ENCODE results near the gene TRIM65. TPM values are rescaled to one million over a fixed set of nuclear protein-coding genes. Genes with fewer than 3 reads are reported as not detected.
A peak's percentile ranks its signal among the peaks of the same experiment; 100 is the strongest.

The TRIM65 gene, protein sequence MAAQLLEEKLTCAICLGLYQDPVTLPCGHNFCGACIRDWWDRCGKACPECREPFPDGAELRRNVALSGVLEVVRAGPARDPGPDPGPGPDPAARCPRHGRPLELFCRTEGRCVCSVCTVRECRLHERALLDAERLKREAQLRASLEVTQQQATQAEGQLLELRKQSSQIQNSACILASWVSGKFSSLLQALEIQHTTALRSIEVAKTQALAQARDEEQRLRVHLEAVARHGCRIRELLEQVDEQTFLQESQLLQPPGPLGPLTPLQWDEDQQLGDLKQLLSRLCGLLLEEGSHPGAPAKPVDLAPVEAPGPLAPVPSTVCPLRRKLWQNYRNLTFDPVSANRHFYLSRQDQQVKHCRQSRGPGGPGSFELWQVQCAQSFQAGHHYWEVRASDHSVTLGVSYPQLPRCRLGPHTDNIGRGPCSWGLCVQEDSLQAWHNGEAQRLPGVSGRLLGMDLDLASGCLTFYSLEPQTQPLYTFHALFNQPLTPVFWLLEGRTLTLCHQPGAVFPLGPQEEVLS
- polyA plus RNA-seq: 10 to 100 TPM in 2 of 4 donors, 1 to 10 TPM in 2; 6.5 to 17.1 (median 11.3) TPM
- long read RNA-seq, donor 1: 0 reads
- long read RNA-seq, donor 2: 0 reads
- long read RNA-seq, donor 3, partial matches to known transcripts: 0 of 1 reads
- long read RNA-seq, donor 3, other reads (novel, unspliced or antisense): 0 of 1 reads
- long read RNA-seq, donor 4: 0 reads
- long read RNA-seq, donor 5, partial matches to known transcripts: 0 of 1 reads
- long read RNA-seq, donor 5, other reads (novel, unspliced or antisense): 0 of 1 reads
- long read RNA-seq, donor 6, partial matches to known transcripts: 0 of 3 reads
- long read RNA-seq, donor 6, other reads (novel, unspliced or antisense): 0 of 3 reads
- long read RNA-seq, donor 7, partial matches to known transcripts: 0 of 3 reads
- long read RNA-seq, donor 7, other reads (novel, unspliced or antisense): 0 of 3 reads
- long read RNA-seq, donor 8: 0 reads
- long read RNA-seq, donor 9, partial matches to known transcripts: 0 of 1 reads
- long read RNA-seq, donor 9, other reads (novel, unspliced or antisense): 0 of 1 reads
- long read RNA-seq, donor 10, partial matches to known transcripts: 0 of 3 reads
- long read RNA-seq, donor 10, other reads (novel, unspliced or antisense): 0 of 3 reads

DNA sequence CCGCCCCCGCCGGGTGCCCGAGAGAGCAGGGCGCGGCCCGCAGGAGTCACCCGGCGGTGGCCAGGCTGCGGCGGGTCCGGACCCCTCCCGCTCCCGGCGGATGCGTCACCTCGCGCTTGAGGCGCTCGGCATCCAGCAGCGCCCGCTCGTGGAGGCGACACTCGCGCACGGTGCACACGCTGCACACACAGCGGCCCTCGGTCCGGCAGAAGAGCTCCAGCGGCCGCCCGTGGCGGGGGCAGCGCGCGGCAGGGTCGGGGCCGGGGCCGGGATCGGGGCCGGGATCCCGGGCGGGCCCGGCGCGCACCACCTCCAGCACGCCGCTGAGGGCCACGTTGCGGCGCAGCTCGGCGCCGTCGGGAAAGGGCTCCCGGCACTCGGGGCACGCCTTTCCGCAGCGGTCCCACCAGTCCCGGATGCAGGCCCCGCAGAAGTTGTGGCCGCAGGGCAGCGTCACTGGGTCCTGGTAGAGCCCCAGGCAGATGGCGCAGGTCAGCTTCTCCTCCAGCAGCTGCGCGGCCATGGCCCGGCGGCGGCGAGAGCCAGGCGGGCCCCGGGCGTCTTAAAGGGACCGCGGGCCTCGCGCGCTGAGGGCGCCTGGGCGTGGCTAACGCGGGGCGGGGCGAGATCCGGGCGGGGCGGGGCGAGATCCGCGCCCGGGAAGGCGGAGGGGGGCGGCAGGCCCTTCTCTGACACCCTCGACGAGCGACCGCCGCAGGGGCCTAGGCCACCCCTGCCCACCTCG is at the start of gene TRIM65:
TSS of gene TRIM65 (minus strand) at position 537 of the 745 bp plus-strand sequence. CDS start at position 523, 14 bp downstream.
- Histone ChIP-seq H3K4me1 (ENCODE audit: control insufficient read depth in 3 of 3, insufficient read depth in 2 of 3, low read depth in 1 of 3, low read length in 2 of 3) (peaks cover 0 to 46% (median 2%) of the 10 kb centered on the region in 3 donors), H3K9me3 (ENCODE audit: control insufficient read depth in 2 of 2, insufficient read depth in 1 of 2, low read depth in 1 of 2, low read length in 1 of 2) (no peaks in the 10 kb centered on the region), H3K4me3 (ENCODE audit: low read depth in 1 of 3, low read length in 3 of 3) (peak within 1 kb of the TSS; percentile 72 to 86 (median 77)), H3K27me3 (ENCODE audit: control insufficient read depth in 3 of 3, insufficient read depth in 3 of 3, low read length in 3 of 3) (no peaks in the 10 kb centered on the region), H3K36me3 (ENCODE audit: control insufficient read depth in 3 of 3, insufficient read depth in 2 of 3, low read depth in 1 of 3, low read length in 3 of 3) (peaks cover 4 to 79% (median 8%) of the 10 kb centered on the region in 3 donors), H3K27ac (ENCODE audit: low read depth in 1 of 3, low read length in 2 of 3) (peak within 1 kb of the TSS; percentile 90 to 95 (median 93))
- DNase-seq (peak; percentile 82 to 93), FAIRE-seq (no peak)
- 0 to 1% (median 0%) methylated on average over 47 to 102 of the region's 102 CpGs for WGBS, 3 donors

DNA sequence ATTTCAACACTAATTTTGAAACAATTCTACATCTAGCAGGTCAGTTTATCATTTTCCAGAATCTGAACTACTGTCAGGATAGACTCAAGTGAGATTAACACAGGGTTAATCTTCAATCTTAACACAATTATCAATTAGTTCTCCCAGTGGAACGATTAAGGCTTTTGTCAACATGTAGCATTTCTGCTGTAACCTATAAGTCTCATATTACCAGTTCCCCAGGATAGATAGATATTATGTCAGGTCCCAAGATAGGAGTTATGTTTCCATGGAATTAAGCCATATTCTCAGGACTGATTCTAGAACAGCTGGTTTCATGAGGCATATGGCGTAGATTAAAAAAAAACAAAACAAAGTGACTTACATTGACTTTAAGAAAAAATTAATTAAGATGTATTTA is 48.5 kb upstream of the TRIM65 start:
- no peaks in the 10 kb centered on the region for H3K9me3 ChIP-seq (ENCODE audit: control insufficient read depth in 2 of 2, insufficient read depth in 1 of 2, low read depth in 1 of 2, low read length in 1 of 2)
- no peaks in the 10 kb centered on the region for H3K27me3 ChIP-seq (ENCODE audit: control insufficient read depth in 3 of 3, insufficient read depth in 3 of 3, low read length in 3 of 3)
- DNase-seq (no peak), FAIRE-seq (no peak)
- WGBS, 3 donors: 58 to 69% (median 68%) methylated on average over 2 of the region's 2 CpGs
- H3K4me3 ChIP-seq (ENCODE audit: low read depth in 1 of 3, low read length in 3 of 3): no peak overlapping the region
- peaks cover 0 to 6% (median 0%) of the 10 kb centered on the region in 3 donors for H3K4me1 ChIP-seq (ENCODE audit: control insufficient read depth in 3 of 3, insufficient read depth in 2 of 3, low read depth in 1 of 3, low read length in 2 of 3)
- no peak overlapping the region for H3K27ac ChIP-seq (ENCODE audit: low read depth in 1 of 3, low read length in 2 of 3)
- peaks cover 8 to 53% (median 21%) of the 10 kb centered on the region in 3 donors for H3K36me3 ChIP-seq (ENCODE audit: control insufficient read depth in 3 of 3, insufficient read depth in 2 of 3, low read depth in 1 of 3, low read length in 3 of 3)

DNA sequence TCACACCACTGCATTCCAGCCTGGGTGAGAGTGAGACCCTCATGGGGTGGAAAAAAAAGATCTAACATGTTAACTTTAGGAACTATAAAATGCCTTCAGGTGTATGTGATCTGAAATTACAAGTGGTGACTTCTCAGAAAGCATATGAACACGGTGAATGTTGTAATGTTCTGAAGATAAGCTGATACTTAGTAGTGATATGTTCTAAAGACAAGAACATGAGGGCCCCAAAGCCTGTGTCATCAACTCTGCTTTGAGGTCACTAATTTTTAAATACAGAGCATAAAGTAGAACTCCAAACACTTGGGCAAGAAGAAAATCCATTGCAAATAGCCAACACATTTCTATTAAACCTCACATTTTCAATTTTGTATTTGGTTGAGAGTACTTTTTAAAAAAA is 46.7 kb upstream of the TRIM65 start:
- H3K27me3 ChIP-seq (ENCODE audit: control insufficient read depth in 3 of 3, insufficient read depth in 3 of 3, low read length in 3 of 3): no peaks in the 10 kb centered on the region
- no peak for FAIRE-seq
- H3K4me3 ChIP-seq (ENCODE audit: low read depth in 1 of 3, low read length in 3 of 3): no peak overlapping the region
- no peaks in the 10 kb centered on the region for H3K9me3 ChIP-seq (ENCODE audit: control insufficient read depth in 2 of 2, insufficient read depth in 1 of 2, low read depth in 1 of 2, low read length in 1 of 2)
- H3K27ac ChIP-seq (ENCODE audit: low read depth in 1 of 3, low read length in 2 of 3): no peak overlapping the region
- H3K36me3 ChIP-seq (ENCODE audit: control insufficient read depth in 3 of 3, insufficient read depth in 2 of 3, low read depth in 1 of 3, low read length in 3 of 3): peaks cover 4 to 35% (median 10%) of the 10 kb centered on the region in 3 donors
- WGBS, 3 donors: 39 to 76% (median 64%) methylated on average over 1 of the region's 1 CpG
- no peak for DNase-seq
- H3K4me1 ChIP-seq (ENCODE audit: control insufficient read depth in 3 of 3, insufficient read depth in 2 of 3, low read depth in 1 of 3, low read length in 2 of 3): peaks cover 0 to 8% (median 0%) of the 10 kb centered on the region in 3 donors

DNA sequence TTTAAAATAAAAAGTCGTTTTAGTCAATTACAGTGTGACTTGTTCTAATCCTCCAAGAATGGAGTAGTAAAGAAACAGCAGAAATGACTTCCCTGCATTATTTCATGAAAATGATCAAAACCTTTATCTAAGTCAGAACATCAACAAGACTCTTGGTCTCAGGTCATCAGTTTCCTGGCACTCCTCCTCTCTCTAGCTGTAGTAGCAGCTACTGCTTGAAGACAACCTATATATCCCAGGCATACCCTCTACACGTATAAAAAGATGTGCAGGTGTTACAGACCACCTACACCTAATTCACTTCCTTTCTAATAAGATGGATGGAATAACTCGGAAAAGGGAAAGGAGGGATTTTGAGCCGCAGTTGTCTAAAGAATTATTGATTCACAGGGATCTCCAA is 45.7 kb upstream of the TRIM65 start:
- 81 to 95% (median 92%) methylated on average over 4 of the region's 4 CpGs for WGBS, 3 donors
- no peak for DNase-seq
- Histone ChIP-seq H3K4me3 (ENCODE audit: low read depth in 1 of 3, low read length in 3 of 3) (no peak overlapping the region), H3K9me3 (ENCODE audit: control insufficient read depth in 2 of 2, insufficient read depth in 1 of 2, low read depth in 1 of 2, low read length in 1 of 2) (no peaks in the 10 kb centered on the region), H3K36me3 (ENCODE audit: control insufficient read depth in 3 of 3, insufficient read depth in 2 of 3, low read depth in 1 of 3, low read length in 3 of 3) (peaks cover 4 to 29% (median 5%) of the 10 kb centered on the region in 3 donors), H3K27ac (ENCODE audit: low read depth in 1 of 3, low read length in 2 of 3) (no peak overlapping the region), H3K27me3 (ENCODE audit: control insufficient read depth in 3 of 3, insufficient read depth in 3 of 3, low read length in 3 of 3) (no peaks in the 10 kb centered on the region), H3K4me1 (ENCODE audit: control insufficient read depth in 3 of 3, insufficient read depth in 2 of 3, low read depth in 1 of 3, low read length in 2 of 3) (peaks cover 0 to 8% (median 0%) of the 10 kb centered on the region in 3 donors)
- no peak for FAIRE-seq

DNA sequence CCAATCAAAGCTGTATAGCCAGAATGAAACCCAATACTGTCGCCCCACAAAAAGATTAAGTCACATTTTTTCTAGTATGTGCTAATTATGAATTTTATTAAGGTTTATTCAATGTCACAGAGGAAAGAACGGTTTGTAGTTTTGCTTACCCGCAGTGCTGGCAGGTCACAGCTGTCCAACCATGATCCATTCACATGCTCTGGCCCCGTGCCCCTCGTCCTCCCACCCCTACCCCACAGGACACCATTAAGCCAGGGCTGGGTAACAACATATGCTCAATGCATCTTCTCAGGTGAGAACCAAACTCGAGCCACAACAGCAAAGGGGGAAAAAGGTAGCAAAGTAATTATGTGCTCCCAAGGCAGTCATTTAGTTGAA is 44.7 kb upstream of the TRIM65 start:
- FAIRE-seq (no peak), DNase-seq (no peak)
- 39% methylated on average over 6 of the region's 6 CpGs for WGBS, 3 donors
- no peaks in the 10 kb centered on the region for H3K27me3 ChIP-seq (ENCODE audit: control insufficient read depth in 3 of 3, insufficient read depth in 3 of 3, low read length in 3 of 3)
- no peaks in the 10 kb centered on the region for H3K9me3 ChIP-seq (ENCODE audit: control insufficient read depth in 2 of 2, insufficient read depth in 1 of 2, low read depth in 1 of 2, low read length in 1 of 2)
- peaks cover 4 to 19% (median 5%) of the 10 kb centered on the region in 3 donors for H3K36me3 ChIP-seq (ENCODE audit: control insufficient read depth in 3 of 3, insufficient read depth in 2 of 3, low read depth in 1 of 3, low read length in 3 of 3)
- H3K4me3 ChIP-seq (ENCODE audit: low read depth in 1 of 3, low read length in 3 of 3): peak overlapping the region in 1 of 3 donors; percentile 30
- H3K4me1 ChIP-seq (ENCODE audit: control insufficient read depth in 3 of 3, insufficient read depth in 2 of 3, low read depth in 1 of 3, low read length in 2 of 3): peaks cover 0 to 8% (median 0%) of the 10 kb centered on the region in 3 donors
- H3K27ac ChIP-seq (ENCODE audit: low read depth in 1 of 3, low read length in 2 of 3): no peak overlapping the region

DNA sequence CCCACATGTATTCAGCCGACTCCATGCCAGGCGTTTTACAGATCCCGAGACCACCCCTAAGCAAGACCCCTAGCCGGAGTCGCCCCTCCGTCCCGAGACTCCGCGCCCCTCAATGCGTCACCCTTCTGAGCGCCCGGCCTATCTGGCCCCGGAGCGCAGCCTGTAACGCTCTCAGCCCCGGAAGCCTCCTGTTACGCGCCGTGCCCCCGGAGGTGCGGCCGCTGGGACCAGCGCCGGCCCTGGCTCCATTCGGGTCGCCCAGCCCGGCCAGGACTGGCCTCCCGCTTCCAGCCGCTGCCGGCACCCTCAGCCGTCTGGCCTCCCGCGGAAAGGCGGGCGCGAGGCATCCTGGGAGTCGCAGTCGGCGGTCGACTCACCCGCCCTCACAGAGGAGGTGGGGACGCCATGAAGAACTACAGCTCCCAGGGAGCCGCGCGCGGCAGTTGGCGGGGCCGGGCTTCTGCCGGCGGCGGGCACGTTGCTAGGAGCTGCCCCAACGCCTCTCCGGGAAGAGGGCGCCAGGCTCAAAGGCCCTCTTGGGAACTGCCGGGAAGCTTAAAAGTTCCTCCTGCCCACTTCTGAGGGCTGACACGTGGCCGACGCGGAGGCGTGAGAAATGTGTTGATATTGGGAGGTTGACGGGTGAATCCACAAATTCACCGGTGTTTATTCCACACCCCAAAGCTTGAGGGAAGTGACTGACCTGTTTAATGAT is 44.1 kb upstream of the TRIM65 start, which contains the start of gene FBF1:
TSS of gene FBF1 (minus strand) at position 316 of the 715 bp plus-strand sequence. CDS start 2,893 bp downstream, outside the sequence.
- Histone ChIP-seq H3K27ac (ENCODE audit: low read depth in 1 of 3, low read length in 2 of 3) (peak within 1 kb of the TSS; percentile 12 to 74 (median 72)), H3K9me3 (ENCODE audit: control insufficient read depth in 2 of 2, insufficient read depth in 1 of 2, low read depth in 1 of 2, low read length in 1 of 2) (no peaks in the 10 kb centered on the region), H3K36me3 (ENCODE audit: control insufficient read depth in 3 of 3, insufficient read depth in 2 of 3, low read depth in 1 of 3, low read length in 3 of 3) (peaks cover 2 to 19% (median 2%) of the 10 kb centered on the region in 3 donors), H3K4me3 (ENCODE audit: low read depth in 1 of 3, low read length in 3 of 3) (peak within 1 kb of the TSS; percentile 66 to 95 (median 86)), H3K4me1 (ENCODE audit: control insufficient read depth in 3 of 3, insufficient read depth in 2 of 3, low read depth in 1 of 3, low read length in 2 of 3) (peaks cover 0 to 8% (median 0%) of the 10 kb centered on the region in 3 donors), H3K27me3 (ENCODE audit: control insufficient read depth in 3 of 3, insufficient read depth in 3 of 3, low read length in 3 of 3) (no peaks in the 10 kb centered on the region)
- peak; percentile 96 to 97 for DNase-seq
- no peak for FAIRE-seq
- 0% methylated on average over 55 to 63 of the region's 63 CpGs for WGBS, 3 donors

DNA sequence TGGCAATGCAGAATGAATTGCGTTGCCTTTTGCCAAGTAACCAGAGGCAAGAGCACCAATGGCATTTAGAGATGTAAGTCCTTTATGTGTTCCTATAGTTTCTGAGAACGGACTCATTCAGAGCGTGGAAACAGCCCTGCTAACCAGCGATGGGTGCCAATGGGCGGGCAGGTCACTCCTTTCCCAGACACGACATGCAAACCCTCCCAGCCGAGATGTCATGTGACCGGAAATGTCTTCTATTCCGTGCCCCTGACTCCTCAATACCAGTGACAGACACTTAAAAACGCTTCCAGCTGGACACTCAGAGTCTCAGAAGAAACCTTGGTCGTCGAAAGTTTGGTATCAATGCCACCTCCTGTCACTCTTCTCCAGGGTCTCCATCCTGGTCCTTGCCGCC is 40.9 kb upstream of the TRIM65 start:
- Histone ChIP-seq H3K9me3 (ENCODE audit: control insufficient read depth in 2 of 2, insufficient read depth in 1 of 2, low read depth in 1 of 2, low read length in 1 of 2) (no peaks in the 10 kb centered on the region), H3K27me3 (ENCODE audit: control insufficient read depth in 3 of 3, insufficient read depth in 3 of 3, low read length in 3 of 3) (no peaks in the 10 kb centered on the region), H3K4me1 (ENCODE audit: control insufficient read depth in 3 of 3, insufficient read depth in 2 of 3, low read depth in 1 of 3, low read length in 2 of 3) (peaks cover 0 to 8% (median 0%) of the 10 kb centered on the region in 3 donors), H3K4me3 (ENCODE audit: low read depth in 1 of 3, low read length in 3 of 3) (no peak overlapping the region), H3K36me3 (ENCODE audit: control insufficient read depth in 3 of 3, insufficient read depth in 2 of 3, low read depth in 1 of 3, low read length in 3 of 3) (peaks cover 0 to 3% (median 0%) of the 10 kb centered on the region in 3 donors), H3K27ac (ENCODE audit: low read depth in 1 of 3, low read length in 2 of 3) (no peak overlapping the region)
- FAIRE-seq: no peak
- WGBS, 3 donors: 81 to 89% (median 84%) methylated on average over 13 of the region's 13 CpGs
- no peak for DNase-seq
